ENCODE data around the gene MXRA8. TPM values are rescaled to one million over a fixed set of nuclear protein-coding genes. Genes with fewer than 3 reads are reported as not detected.
A peak's percentile ranks its signal among the peaks of the same experiment; 100 is the strongest.

The MXRA8 gene
- total RNA-seq, 3 donors from 2014 or later, result 6.8 to 62.1 (median 20.8) TPM

GRCh38 chr1:1332031-1332755 lies 26.2 kb downstream of the MXRA8 start:
- Histone ChIP-seq H3K4me1 (ENCODE audit: low read depth) (peaks cover 23% of the 10 kb centered on the region), H3K9me3 (no peaks in the 10 kb centered on the region), H3K36me3 (ENCODE audit: low read depth) (no peaks in the 10 kb centered on the region), H3K4me3 (no peak overlapping the region)
- intact Hi-C loops (cut with DNase I, micrococcal nuclease), result no loop called here
- ATAC-seq (no peak), DNase-seq (no peak)
- no peak for TF ChIP-seq CTCF (IDR thresholded peaks at IDR 0.05)

GRCh38 chr1:1331068-1331965 lies 27.0 kb downstream of the MXRA8 start, which contains the start of gene TAS1R3:
TSS of gene TAS1R3 (plus strand) at chr1:1331280. CDS start at chr1:1331346, 66 bp downstream.
- TF ChIP-seq CTCF (IDR thresholded peaks at IDR 0.05), result no peak
- intact Hi-C loops (cut with DNase I, micrococcal nuclease), result no loop called here
- peak; percentile 27 for ATAC-seq

GRCh38 chr1:1330366-1331067 lies 27.8 kb downstream of the MXRA8 start:
- intact Hi-C loops (cut with DNase I, micrococcal nuclease), result no loop called here
- Histone ChIP-seq H3K36me3 (ENCODE audit: low read depth) (no peaks in the 10 kb centered on the region), H3K9me3 (no peaks in the 10 kb centered on the region), H3K4me1 (ENCODE audit: low read depth) (peaks cover 34% of the 10 kb centered on the region), H3K4me3 (no peak overlapping the region)
- no peak for TF ChIP-seq CTCF (IDR thresholded peaks at IDR 0.05)
- DNase-seq, result no peak
- ATAC-seq, result peak; percentile 0

More at GRCh38 chr1:1331068-1331965, 27.0 kb downstream of the MXRA8 start, which contains the start of gene TAS1R3:
- peak in 1 of 3 donors; percentile 36 for DNase-seq
- Histone ChIP-seq H3K4me1 (ENCODE audit: low read depth) (peaks cover 26% of the 10 kb centered on the region), H3K9me3 (no peaks in the 10 kb centered on the region), H3K36me3 (ENCODE audit: low read depth) (no peaks in the 10 kb centered on the region), H3K4me3 (no peak within 1 kb of the TSS)

GRCh38 chr1:1329304-1330210 lies 28.8 kb downstream of the MXRA8 start:
- DNase-seq, result no peak
- TF ChIP-seq CTCF (IDR thresholded peaks at IDR 0.05), result no peak
- Histone ChIP-seq H3K9me3 (no peaks in the 10 kb centered on the region), H3K36me3 (ENCODE audit: low read depth) (no peaks in the 10 kb centered on the region), H3K4me3 (no peak overlapping the region), H3K4me1 (ENCODE audit: low read depth) (peaks cover 36% of the 10 kb centered on the region)
- intact Hi-C loops (cut with DNase I, micrococcal nuclease), result no loop called here
- ATAC-seq, result no peak

Data from mucosa of descending colon (tissue), 3 donors.